Stimulated activated CD4-positive, alpha-beta T cell treated with anti-CD3 and anti-CD28 coated beads, Interleukin-15, amount 100 ng/mL, for 24 hours (primary cell): ENCODE results near the gene ZFP90.

Experiments used
- DNase-seq: peaks from one replicate; pipeline ENCODE4 v3.0.0-alpha.2; 2020

ZFP90 gene

DNA sequence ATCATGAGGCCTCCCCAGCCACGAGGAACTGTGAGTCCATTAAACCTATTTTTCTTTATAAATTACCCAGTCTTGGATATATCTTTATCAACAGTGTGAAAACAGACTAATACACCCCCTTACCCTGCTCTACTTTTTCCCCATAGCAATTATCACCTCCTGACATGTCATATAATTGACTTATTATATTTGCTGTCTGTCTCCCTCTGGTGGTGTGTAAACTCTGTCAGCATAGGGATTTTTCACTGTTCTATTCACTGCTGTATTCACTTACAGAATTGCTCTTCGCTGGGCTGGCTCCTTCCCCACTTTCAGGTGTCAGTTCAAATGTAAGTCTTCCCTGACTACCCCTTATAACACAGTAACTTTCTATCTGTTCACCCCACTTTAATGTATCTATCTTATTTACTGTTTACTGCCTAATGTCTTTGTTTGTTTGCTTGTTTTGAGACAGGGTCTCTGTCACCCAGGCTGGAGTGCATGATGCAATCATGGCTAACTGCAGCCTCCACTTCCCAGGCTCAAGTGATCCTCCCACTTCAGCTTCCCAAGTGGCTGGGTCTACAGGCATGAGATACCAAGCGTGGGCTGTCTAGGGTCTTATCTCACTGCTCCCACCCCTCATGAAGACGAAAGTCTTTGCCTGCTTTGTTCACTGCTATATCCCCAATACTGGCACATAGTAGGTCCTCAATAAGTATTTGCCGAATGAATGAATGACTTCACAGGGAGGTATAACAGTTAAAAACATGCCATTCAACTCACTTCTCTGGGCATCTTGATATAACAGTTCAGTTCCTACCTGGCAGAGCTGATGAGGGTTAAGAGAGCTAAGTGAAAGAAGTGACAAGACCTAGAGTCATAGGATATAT is 53.6 kb downstream of the ZFP90 start:
- no peak for DNase-seq

DNA sequence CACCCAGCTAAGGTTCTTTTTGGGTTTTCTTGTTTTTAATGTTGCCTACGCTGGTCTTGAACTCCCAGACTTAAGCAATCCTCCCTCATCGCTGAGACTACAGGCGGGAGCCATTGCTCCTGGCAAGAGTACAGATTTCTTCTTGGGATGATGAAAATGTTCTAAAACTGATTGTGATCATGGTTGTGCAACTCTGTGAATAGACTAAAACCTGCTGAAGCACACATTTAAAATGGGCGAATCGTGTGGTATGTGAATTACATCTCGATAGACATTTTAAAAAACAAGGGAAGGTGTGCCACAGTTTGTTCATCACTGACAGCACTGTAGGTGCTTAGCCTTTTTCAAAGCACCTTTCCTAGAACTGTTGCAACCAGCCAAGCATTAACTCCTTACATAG is 57.2 kb downstream of the ZFP90 start:
- DNase-seq = no peak

DNA sequence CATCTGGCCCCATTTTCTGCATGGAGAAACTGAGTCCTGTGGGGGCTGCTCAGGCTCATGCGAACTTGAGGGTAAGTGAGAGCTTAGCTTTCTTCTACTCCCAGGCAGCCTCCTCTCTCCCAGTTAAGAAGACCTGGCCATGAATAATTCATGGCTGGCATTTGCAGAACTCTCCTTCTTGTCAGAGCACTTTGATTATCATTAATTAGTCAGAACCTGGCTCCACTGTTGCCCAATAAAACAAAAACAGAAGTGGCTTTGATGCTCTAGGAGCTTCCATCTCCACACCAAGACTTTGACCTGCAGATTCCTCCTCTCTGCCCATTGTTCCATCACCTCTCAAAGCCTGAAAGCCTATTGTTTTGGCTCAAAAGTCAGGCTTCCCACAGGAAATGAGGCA is 60.5 kb downstream of the ZFP90 start:
- DNase-seq = no peak

DNA sequence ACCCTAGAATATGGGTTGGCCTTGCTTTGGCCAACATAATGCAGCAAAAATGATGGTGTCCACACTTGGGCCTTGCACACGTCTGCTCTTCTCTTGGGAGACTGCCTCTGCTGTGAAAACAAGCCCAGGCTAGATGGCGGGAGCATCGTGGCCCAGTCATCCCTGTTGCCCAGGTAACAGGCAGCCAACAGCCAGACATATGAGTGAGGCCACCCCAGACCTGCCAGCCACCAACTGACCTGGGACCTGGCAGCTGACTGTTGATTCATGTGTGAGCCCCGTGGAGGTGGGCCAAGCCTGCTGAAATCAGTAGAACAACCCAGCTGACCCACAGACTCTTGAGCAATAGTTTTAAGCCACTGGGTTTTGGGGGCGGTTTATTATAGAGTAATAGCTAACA is 66.7 kb downstream of the ZFP90 start:
- no peak for DNase-seq

GRCh38 chr16:68607443-68607842 is 68.4 kb downstream of the ZFP90 start:
- no peak for DNase-seq

DNA sequence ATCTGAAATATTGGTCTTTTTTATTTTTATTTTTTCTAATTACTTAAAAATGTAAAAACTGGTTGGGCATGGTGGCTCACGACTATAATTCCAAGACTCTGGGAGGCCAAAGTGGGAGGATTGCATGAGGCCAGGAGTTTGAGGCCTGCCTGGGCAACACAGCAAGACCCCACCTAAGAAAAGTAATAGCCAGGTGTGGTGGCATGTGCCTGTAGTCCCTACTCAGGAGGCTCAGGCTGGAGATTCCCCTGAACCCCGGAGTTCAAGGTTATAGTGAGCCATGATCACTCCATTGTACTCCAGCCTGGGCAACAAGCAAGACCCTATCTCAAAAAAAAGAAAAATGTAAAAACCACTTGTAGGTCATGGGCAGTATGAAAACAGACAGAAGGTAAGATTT is 69.2 kb downstream of the ZFP90 start:
- no peak for DNase-seq

DNA sequence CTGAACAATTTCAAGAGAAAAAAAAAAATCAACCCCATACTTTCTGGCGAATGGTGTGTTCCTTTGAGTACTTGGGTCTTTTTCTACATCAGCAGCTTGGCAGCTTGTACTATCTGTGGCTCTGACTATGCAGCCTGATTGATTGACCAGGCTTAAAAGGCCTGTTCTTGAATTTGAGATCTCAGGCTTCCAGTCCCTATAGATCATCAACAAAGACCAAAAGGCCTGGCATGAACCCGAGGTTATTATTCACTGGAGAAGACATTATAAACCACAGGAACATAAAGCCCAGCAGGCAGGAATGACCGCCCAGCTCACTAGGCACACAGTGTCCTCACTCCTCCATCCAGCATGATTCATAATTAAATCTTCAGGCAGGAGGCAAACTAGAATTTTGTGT is 73.9 kb downstream of the ZFP90 start:
- DNase-seq = no peak

DNA sequence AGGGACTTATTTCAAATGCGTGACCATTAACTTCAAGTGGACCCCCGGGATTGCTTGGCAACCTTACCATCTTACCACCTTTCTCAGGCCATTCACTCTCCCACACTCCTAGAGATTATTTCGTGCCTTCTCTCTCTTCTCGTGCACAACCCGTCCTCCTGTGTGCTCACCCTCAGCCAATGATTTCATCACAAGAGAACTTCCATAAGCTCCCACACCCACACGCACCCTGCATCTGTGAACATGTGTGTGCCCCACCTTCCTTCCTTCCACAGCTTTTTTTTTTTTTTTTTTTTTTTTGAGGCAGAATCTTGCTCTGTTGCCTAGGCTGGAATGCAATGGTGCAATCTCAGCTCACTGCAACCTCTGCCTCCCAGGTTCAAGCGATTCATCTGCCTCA is 78.6 kb downstream of the ZFP90 start:
- no peak for DNase-seq
